CD8-positive, alpha-beta memory T cell (primary cell): ENCODE results near the gene RNF121. TPM values are rescaled to one million over a fixed set of nuclear protein-coding genes. Genes with fewer than 3 reads are reported as not detected.

Experiments used
- CTCF ChIA-PET: fragments of 350-600 bp; sonication (Branson Sonifier 250); formaldehyde crosslinking; loops from one replicate; lab custom pipeline; 2021; ENCODE audit warnings: antibody characterized with exemption; lab: Charles Lee
- POLR2A ChIA-PET: fragments of 350-600 bp; sonication (Branson Sonifier 250); formaldehyde crosslinking; loops from one replicate; lab custom pipeline; 2021; ENCODE audit warnings: antibody characterized with exemption; lab: Charles Lee
- DNase-seq, 5 donors: peaks; one replicate each; pipeline versions ENCODE4 v3.0.0 to v3.0.0-alpha.2; 2020 to 2022; ENCODE audit warnings: mixed read lengths in 1 of 5
- H3K27ac ChIP-seq: one replicate; pipeline ENCODE4 v1.7.0; 2013; ENCODE audit warnings: low read depth, mild to moderate bottlenecking, low read length, moderate library complexity
- H3K27me3 ChIP-seq: 2 replicates; pipeline ENCODE4 v1.7.0; 2013; ENCODE audit warnings: low read length, mild to moderate bottlenecking; ENCODE audit not compliant: insufficient read depth, poor library complexity, severe bottlenecking
- H3K36me3 ChIP-seq: 2 replicates; pipeline ENCODE4 v1.7.0; 2013; ENCODE audit warnings: mild to moderate bottlenecking, low read length, moderate library complexity; ENCODE audit not compliant: insufficient read depth
- H3K4me1 ChIP-seq: 2 replicates; pipeline ENCODE4 v1.7.0; 2013; ENCODE audit warnings: mild to moderate bottlenecking, low read length, moderate library complexity; ENCODE audit not compliant: insufficient read depth
- H3K4me3 ChIP-seq: 2 replicates; pipeline ENCODE4 v1.7.0; 2013; ENCODE audit warnings: mild to moderate bottlenecking, low read length
- H3K9me3 ChIP-seq: 2 replicates; pipeline ENCODE4 v1.7.0; 2013; ENCODE audit warnings: mild to moderate bottlenecking, low read length
- H3K27ac Mint-ChIP-seq, 8 donors: one replicate each; pipeline ENCODE4 v1.8.0; 2020 to 2021; ENCODE audit warnings: mixed read lengths in 8 of 8, mild to moderate bottlenecking in 6 of 8, inconsistent platforms in 3 of 8, moderate library complexity in 3 of 8
- H3K27me3 Mint-ChIP-seq, 2 donors: one replicate each; pipeline ENCODE4 v1.8.0; 2020 to 2021; ENCODE audit warnings: mixed read lengths in 2 of 2, mild to moderate bottlenecking in 1 of 2, moderate library complexity in 1 of 2
- H3K36me3 Mint-ChIP-seq, 3 donors: one replicate each; pipeline ENCODE4 v1.8.0; 2020 to 2021; ENCODE audit warnings: mixed read lengths in 3 of 3, inconsistent platforms in 1 of 3, mild to moderate bottlenecking in 1 of 3
- H3K4me1 Mint-ChIP-seq, 3 donors: one replicate each; pipeline ENCODE4 v1.8.0; 2020 to 2021; ENCODE audit warnings: mixed read lengths in 3 of 3, inconsistent platforms in 1 of 3, mild to moderate bottlenecking in 1 of 3
- H3K4me3 Mint-ChIP-seq, 7 donors: one replicate each; pipeline ENCODE4 v1.8.0; 2020 to 2021; ENCODE audit warnings: mixed read lengths in 7 of 7, mild to moderate bottlenecking in 6 of 7, moderate library complexity in 4 of 7, inconsistent platforms in 2 of 7
- H3K9me3 Mint-ChIP-seq, 5 donors: one replicate each; pipeline ENCODE4 v1.8.0; 2020 to 2022; ENCODE audit warnings: mixed read lengths in 5 of 5, mild to moderate bottlenecking in 3 of 5, moderate library complexity in 2 of 5, inconsistent platforms in 1 of 5
- polyA plus RNA-seq: library from polyadenylated mRNA; unstranded; fragments of 300-500 nt; fragmentation: Illumina TruSeq; gene quantifications from one replicate; pipeline ENCODE4 v1.2.3, GENCODE V29; 2021
- total RNA-seq, 2 experiments: library from RNA; stranded (reverse); gene quantifications; one replicate each; pipeline ENCODE4 v1.2.3, GENCODE V29; 2021

Gene RNF121
- total and polyA plus RNA-seq, 3 experiments from 2014 or later, result 9.4 to 62.1 (median 57.3) TPM

DNA sequence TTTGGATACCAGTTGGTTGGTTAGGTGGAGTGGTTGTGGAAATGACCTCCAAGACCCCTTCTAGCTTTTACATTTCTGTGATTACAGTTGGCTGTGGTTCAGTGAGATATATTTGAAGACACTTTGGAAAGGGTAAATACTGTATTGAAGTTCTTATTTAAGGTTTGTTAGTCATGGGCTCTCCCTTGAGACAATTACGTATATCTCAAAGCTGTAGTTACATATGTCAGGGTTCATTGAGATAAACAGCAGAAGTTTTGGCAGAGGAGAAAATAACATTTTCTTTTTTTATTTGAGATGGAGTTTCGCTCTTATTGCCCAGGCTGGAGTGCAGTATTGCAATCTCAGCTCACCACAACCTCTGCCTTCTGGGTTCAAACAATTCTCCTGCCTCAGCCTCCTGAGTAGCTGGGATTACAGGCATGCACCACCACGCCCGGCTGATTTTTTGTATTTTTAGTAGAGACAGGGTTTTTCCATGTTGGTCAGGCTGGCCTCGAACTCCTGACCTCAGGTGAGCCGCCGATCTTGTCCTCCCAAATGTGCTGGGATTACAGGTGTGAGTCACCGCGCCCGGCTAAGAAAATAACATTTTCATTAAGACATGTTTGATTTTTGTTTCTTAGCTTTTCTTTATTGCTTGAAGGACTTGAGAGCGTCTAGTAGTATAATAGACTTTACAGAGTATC is 1.9 kb downstream of the RNF121 start:
- Histone ChIP-seq H3K27ac (no peak overlapping the region), H3K27me3 (no peaks in the 10 kb centered on the region), H3K4me1 (peaks cover 20% of the 10 kb centered on the region), H3K36me3 (no peaks in the 10 kb centered on the region), H3K9me3 (no peaks in the 10 kb centered on the region), H3K4me3 (no peak overlapping the region)
- Mint-ChIP-seq H3K27ac (peak overlapping the region in 3 of 8 donors; percentile 5 to 58 (median 49)), H3K36me3 (peaks cover 0 to 20% (median 0%) of the 10 kb centered on the region in 3 donors), H3K27me3 (no peaks in the 10 kb centered on the region), H3K4me1 (peaks cover 53 to 79% (median 70%) of the 10 kb centered on the region in 3 donors), H3K4me3 (peak overlapping the region; percentile 65 to 99 (median 99)), H3K9me3 (no peaks in the 10 kb centered on the region)
- ChIA-PET POLR2A (no interaction called here), CTCF (no interaction called here)
- DNase-seq, result no peak

DNA sequence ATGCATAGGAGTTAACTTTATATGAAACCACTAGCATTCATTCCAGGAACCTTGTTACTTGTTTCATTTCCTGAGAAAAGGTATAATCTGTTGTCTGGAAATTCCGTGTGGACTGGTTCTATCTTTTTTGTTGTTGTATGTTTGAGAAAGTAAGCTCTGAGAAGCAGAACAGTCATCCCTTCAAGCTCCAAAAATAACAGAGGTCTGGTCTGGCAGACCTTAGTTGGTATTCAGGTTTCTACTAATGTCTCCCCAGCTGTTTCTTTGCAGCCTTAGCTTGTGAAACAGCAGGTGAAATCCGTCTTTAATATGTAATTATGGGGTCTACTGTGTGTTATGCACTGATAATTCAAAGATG is 2.4 kb downstream of the RNF121 start:
- Histone ChIP-seq H3K4me1 (peaks cover 20% of the 10 kb centered on the region), H3K36me3 (no peaks in the 10 kb centered on the region), H3K27me3 (no peaks in the 10 kb centered on the region), H3K4me3 (no peak overlapping the region), H3K27ac (no peak overlapping the region), H3K9me3 (no peaks in the 10 kb centered on the region)
- Mint-ChIP-seq H3K36me3 (peaks cover 0 to 20% (median 0%) of the 10 kb centered on the region in 3 donors), H3K27ac (peak overlapping the region in 2 of 8 donors; percentile 29 to 37), H3K4me1 (peaks cover 53 to 79% (median 70%) of the 10 kb centered on the region in 3 donors), H3K27me3 (no peaks in the 10 kb centered on the region), H3K4me3 (peak overlapping the region in 3 of 7 donors; percentile 9 to 95 (median 53)), H3K9me3 (no peaks in the 10 kb centered on the region)
- ChIA-PET CTCF (no interaction called here), POLR2A (no interaction called here)
- no peak for DNase-seq

DNA sequence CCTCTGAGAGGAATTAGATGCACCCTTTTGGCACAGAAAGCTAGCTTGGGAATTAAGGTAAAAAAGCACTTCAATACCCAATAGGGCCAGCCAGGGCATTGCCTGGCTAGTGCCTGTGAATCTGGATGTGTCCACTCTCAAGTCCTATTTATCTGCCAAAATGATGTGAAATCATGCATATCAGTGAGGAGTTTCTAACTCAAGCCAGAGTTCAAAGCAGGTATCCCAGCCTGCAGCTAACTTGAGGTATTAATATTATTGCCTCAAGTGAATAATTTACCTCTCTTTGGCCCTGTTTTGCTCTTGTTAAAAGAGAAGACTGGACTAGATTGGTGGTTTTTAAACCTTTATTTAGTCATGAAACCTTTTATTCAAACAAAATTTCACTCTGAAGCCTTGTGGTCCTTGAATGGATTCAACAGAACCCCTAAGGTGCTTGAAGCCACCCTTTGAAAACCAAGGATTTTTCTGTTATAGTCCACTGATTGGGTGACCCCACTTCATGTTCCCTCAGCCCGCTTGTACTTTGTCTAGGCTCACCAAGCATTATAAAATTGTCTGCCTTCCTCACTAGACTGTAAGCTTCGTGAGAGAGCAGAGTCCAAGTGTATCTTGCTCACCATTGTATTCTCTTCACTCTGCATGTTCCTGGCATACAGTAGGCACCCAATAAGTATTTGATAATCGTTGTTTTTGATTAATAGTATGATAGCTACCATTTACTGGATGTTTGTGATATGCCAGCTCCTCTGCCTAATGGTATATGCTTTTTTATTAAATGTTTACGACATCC is 4.5 kb downstream of the RNF121 start:
- peak overlapping the region in 4 of 8 donors; percentile 12 to 27 (median 20) for H3K27ac Mint-ChIP-seq
- H3K27me3 Mint-ChIP-seq, result no peaks in the 10 kb centered on the region
- CTCF ChIA-PET, result interaction anchor here (1.4 kb wide), 1 partner anchor 11 kb away, joined by 3 read pairs; no protein-coding TSS in a partner anchor
- no peak overlapping the region for H3K4me3 ChIP-seq
- no peaks in the 10 kb centered on the region for H3K9me3 ChIP-seq
- peak overlapping the region in 1 of 7 donors; percentile 18 for H3K4me3 Mint-ChIP-seq
- H3K27me3 ChIP-seq, result no peaks in the 10 kb centered on the region
- no peak for DNase-seq
- H3K9me3 Mint-ChIP-seq, result no peaks in the 10 kb centered on the region
- peaks cover 0 to 25% (median 7%) of the 10 kb centered on the region in 3 donors for H3K36me3 Mint-ChIP-seq
- H3K36me3 ChIP-seq, result no peaks in the 10 kb centered on the region
- H3K27ac ChIP-seq, result no peak overlapping the region
- H3K4me1 ChIP-seq, result peaks cover 11% of the 10 kb centered on the region
- POLR2A ChIA-PET, result no interaction called here
- peaks cover 46 to 67% (median 67%) of the 10 kb centered on the region in 3 donors for H3K4me1 Mint-ChIP-seq

- CTCF ChIA-PET, result interaction anchor here (1.4 kb wide), 1 partner anchor 10 kb away, joined by 3 read pairs; no protein-coding TSS in a partner anchor
- peaks cover 11% of the 10 kb centered on the region for H3K4me1 ChIP-seq
- H3K4me3 ChIP-seq, result no peak overlapping the region
- H3K9me3 ChIP-seq, result no peaks in the 10 kb centered on the region
- no peaks in the 10 kb centered on the region for H3K27me3 ChIP-seq
- H3K27ac ChIP-seq, result no peak overlapping the region
- H3K4me1 Mint-ChIP-seq, result peaks cover 39 to 60% (median 59%) of the 10 kb centered on the region in 3 donors
- H3K36me3 ChIP-seq, result no peaks in the 10 kb centered on the region
- POLR2A ChIA-PET, result no interaction called here
- peak overlapping the region in 6 of 8 donors; percentile 13 to 94 (median 31) for H3K27ac Mint-ChIP-seq
- H3K36me3 Mint-ChIP-seq, result peaks cover 0 to 21% (median 9%) of the 10 kb centered on the region in 3 donors
- no peaks in the 10 kb centered on the region for H3K27me3 Mint-ChIP-seq
- no peak for DNase-seq
- H3K9me3 Mint-ChIP-seq, result no peaks in the 10 kb centered on the region
- H3K4me3 Mint-ChIP-seq, result peak overlapping the region in 1 of 7 donors; percentile 18
These were observed 5.4 kb downstream of the RNF121 start for GRCh38 chr11:71934213-71934612.

- DNase-seq, result no peak
- Mint-ChIP-seq H3K9me3 (no peaks in the 10 kb centered on the region), H3K27ac (peak overlapping the region in 1 of 8 donors; percentile 6), H3K4me1 (peaks cover 27 to 52% (median 47%) of the 10 kb centered on the region in 3 donors), H3K27me3 (no peaks in the 10 kb centered on the region), H3K4me3 (no peak overlapping the region), H3K36me3 (peaks cover 0 to 23% (median 9%) of the 10 kb centered on the region in 3 donors)
- Histone ChIP-seq H3K4me3 (no peak overlapping the region), H3K4me1 (no peaks in the 10 kb centered on the region), H3K27ac (no peak overlapping the region), H3K36me3 (no peaks in the 10 kb centered on the region), H3K9me3 (no peaks in the 10 kb centered on the region), H3K27me3 (no peaks in the 10 kb centered on the region)
- CTCF ChIA-PET, result no interaction called here
- POLR2A ChIA-PET, result no interaction called here
These were observed 6.6 kb downstream of the RNF121 start for GRCh38 chr11:71935338-71935925.

DNA sequence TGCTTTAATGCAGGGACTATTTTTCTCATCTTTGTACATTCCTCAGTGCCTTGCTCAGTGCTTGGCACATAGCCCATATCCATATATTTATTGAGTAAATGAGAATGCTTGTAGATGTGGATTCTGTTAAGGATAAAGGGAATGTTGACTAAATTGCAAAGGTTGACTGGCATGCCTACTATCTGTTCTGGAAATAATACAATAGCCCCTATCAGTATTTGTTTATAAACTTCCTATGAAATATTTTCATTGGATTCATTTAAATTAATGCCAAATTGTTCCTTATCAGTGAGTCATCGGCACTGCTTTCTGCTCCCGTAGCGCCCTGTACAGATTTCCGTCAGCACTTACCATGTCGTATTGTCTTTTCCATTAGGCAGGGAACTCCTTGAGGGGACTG is 8.0 kb downstream of the RNF121 start:
- ChIA-PET POLR2A (no interaction called here), CTCF (interaction anchor here (1.3 kb wide), 1 partner anchor 8 kb away, joined by 3 read pairs; the partner anchor contains the start of gene XNDC1N)
- H3K4me1 ChIP-seq, result no peaks in the 10 kb centered on the region
- H3K36me3 Mint-ChIP-seq, result peaks cover 0 to 23% (median 9%) of the 10 kb centered on the region in 3 donors
- H3K4me3 ChIP-seq, result no peak overlapping the region
- no peak overlapping the region for H3K4me3 Mint-ChIP-seq
- peaks cover 18 to 38% (median 33%) of the 10 kb centered on the region in 3 donors for H3K4me1 Mint-ChIP-seq
- no peak for DNase-seq
- H3K27ac ChIP-seq, result no peak overlapping the region
- H3K36me3 ChIP-seq, result no peaks in the 10 kb centered on the region
- no peaks in the 10 kb centered on the region for H3K9me3 ChIP-seq
- peak overlapping the region in 1 of 8 donors; percentile 71 for H3K27ac Mint-ChIP-seq
- H3K9me3 Mint-ChIP-seq, result no peaks in the 10 kb centered on the region
- no peaks in the 10 kb centered on the region for H3K27me3 Mint-ChIP-seq
- no peaks in the 10 kb centered on the region for H3K27me3 ChIP-seq

DNA sequence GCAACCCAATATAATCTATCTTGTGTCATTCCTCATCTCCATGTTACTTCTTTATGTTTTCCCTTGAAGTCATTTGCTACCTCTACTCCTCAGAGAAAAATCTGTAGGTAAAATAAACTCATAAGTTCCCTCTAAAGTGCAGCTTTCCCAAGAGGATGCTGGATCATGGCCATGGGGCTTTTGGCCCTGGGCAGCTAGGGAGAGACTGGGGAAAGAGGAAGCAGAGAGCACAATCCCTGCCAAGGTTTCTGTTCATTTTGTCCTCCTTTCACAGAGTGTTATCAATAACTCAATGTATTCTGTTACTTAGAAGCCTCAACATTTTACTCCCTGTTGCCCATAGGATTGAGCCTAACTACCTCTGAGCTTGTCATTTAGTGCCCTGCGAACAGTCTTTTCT is 9.0 kb downstream of the RNF121 start:
- Histone ChIP-seq H3K36me3 (no peaks in the 10 kb centered on the region), H3K9me3 (no peaks in the 10 kb centered on the region), H3K27ac (no peak overlapping the region), H3K27me3 (no peaks in the 10 kb centered on the region), H3K4me3 (no peak overlapping the region), H3K4me1 (no peaks in the 10 kb centered on the region)
- Mint-ChIP-seq H3K4me1 (peaks cover 15 to 35% (median 28%) of the 10 kb centered on the region in 3 donors), H3K27me3 (no peaks in the 10 kb centered on the region), H3K27ac (no peak overlapping the region), H3K4me3 (no peak overlapping the region), H3K9me3 (no peaks in the 10 kb centered on the region), H3K36me3 (peaks cover 0 to 23% (median 9%) of the 10 kb centered on the region in 3 donors)
- no peak for DNase-seq
- POLR2A ChIA-PET, result interaction anchor here (1.3 kb wide), 1 partner anchor 9 kb away, joined by 4 read pairs; the partner anchor contains the start of genes RNF121 and XNDC1N
- CTCF ChIA-PET, result interaction anchor here (1.3 kb wide), 1 partner anchor 9 kb away, joined by 3 read pairs; the partner anchor contains the start of gene XNDC1N
